ENCODE results near the gene HDAC5.
"Not testable (repeated sequence)": the region's sequence is repeated elsewhere in the genome, so short reads cannot be mapped to it uniquely, and the experiment has no call there.

Gene HDAC5

GRCh38 chr17:44112284-44113280 is 10.9 kb downstream of the HDAC5 start:
- DNase-seq: no peak

- no peak for DNase-seq
Observed at GRCh38 chr17:44111777-44112176, 11.7 kb downstream of the HDAC5 start.

- DNase-seq: peak; percentile 64 to 99 (median 97)
Observed at GRCh38 chr17:44110823-44111633, 12.4 kb downstream of the HDAC5 start.

DNA sequence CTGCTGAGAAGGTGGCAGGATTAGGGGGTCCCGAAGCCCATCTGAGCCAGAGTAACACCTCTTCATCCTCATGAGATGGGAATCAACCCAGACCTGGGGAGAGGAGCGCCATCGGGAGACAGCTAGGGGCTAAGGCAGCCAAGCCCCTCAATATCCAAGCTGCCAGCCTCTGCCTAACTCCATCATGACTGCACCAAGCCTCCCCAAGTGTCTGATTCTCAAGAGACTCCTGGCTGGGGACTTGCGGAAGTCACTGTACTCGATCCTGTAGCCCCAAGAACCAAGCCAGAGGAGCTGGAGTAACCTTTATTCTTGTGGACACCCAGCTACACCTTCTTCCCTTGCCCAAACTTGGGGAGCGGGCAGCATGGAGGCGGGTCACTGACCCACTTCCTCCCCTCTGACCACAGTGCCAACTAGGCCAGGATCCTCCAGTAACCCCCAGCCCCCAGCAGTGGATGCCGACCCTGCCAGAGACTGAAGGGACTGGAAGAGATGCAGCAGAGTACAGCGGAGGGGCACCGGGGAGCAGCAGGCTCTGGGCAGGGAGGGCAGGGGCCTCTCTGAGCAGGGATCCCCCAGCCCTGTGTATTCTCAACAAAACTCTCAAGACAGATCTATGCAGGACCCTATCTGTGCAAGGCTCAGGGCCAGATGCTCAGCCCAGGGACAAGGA is 13.3 kb downstream of the HDAC5 start:
- DNase-seq: no peak

GRCh38 chr17:44109312-44109630 is 14.2 kb downstream of the HDAC5 start:
- no peak for DNase-seq

DNA sequence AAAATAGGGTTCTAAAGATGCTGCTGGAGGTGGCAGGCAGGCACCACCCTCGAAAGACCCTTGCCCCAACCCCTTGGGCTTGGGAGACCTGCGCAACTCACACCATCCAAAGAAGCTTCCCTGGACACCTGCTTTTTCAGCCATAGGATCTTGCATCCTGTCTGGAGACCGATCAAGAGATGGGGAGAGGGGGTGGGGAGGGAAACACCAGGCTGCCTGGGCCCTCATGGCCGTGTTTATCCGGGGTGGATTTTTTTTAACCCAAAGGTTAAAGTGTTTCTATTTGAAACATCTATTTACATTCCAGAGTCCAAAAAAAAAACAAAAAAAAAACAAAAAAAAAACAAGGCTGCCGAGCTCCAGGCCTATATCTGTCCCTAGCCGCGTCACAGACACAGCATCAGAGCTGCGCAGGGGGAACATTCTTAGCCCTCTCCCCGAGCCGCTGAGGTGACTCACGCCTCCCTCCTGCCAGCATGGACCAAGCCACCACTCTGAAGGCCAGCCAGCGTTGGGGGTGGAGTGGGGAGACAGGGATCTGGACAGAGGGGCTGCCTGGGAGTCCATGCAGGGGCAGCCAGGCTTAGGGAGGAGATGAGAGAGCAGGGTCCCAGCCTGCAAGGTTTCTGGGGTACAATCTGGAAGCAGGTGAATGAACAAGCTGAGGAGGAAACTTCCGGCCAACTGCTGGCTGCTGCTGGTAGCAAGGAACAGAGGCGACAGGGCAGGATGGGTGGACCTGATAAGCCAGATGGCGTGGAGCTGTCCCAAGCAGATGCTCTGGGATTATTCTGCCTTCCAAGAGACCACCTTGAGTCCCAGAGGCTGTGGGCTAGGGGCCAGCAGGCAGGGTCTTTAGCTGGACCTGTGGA is 14.8 kb downstream of the HDAC5 start:
- peak in 36 of 58 donors; percentile 15 to 79 (median 34) for DNase-seq

DNA sequence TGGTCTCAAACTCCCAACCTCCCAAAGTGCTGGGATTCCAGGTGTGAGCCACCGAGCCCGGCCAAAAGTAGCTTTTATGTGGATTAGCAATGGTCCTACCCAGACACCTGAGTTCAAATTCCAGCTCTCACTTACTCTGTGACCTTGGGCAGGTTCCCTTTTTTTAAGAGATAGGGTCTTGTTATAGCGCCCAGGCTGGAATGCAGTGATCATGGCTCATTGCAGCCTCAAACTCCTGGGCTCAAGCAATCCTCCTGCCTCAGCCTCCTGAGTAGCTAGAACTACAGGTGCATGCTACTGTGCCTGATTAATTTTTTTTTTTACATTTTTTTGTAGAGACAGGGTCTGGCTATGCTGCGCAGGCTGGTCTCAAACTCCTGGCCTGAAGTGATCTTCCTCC is 16.6 kb downstream of the HDAC5 start:
- DNase-seq: no peak

GRCh38 chr17:44105941-44106340 is 17.5 kb downstream of the HDAC5 start:
- DNase-seq: no peak

DNA sequence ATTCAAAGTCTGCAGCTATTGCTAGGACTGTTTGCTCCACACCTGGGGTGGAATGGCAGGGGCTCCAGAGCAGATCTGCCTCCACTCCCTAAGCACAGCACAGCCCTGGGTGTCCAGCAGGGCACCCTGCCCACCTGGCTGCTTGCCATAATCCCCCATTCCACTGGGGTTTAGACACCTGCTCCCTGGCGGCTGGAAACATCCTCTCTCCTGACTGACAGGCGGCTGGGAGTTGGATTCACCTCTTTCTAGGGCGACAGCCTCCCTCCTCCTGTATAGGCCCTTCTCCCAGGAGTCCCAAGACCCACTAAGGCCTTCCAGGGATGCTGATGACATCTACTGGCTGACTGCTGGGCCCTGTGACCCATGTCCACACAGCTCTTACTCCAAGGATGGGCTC is 18.0 kb downstream of the HDAC5 start:
- DNase-seq: peak in 1 of 58 donors; percentile 13

- no peak for DNase-seq
Observed at GRCh38 chr17:44102849-44103622, 20.4 kb downstream of the HDAC5 start.

GRCh38 chr17:44101858-44102257 is 21.6 kb downstream of the HDAC5 start:
- not testable (repeated sequence) for DNase-seq

DNA sequence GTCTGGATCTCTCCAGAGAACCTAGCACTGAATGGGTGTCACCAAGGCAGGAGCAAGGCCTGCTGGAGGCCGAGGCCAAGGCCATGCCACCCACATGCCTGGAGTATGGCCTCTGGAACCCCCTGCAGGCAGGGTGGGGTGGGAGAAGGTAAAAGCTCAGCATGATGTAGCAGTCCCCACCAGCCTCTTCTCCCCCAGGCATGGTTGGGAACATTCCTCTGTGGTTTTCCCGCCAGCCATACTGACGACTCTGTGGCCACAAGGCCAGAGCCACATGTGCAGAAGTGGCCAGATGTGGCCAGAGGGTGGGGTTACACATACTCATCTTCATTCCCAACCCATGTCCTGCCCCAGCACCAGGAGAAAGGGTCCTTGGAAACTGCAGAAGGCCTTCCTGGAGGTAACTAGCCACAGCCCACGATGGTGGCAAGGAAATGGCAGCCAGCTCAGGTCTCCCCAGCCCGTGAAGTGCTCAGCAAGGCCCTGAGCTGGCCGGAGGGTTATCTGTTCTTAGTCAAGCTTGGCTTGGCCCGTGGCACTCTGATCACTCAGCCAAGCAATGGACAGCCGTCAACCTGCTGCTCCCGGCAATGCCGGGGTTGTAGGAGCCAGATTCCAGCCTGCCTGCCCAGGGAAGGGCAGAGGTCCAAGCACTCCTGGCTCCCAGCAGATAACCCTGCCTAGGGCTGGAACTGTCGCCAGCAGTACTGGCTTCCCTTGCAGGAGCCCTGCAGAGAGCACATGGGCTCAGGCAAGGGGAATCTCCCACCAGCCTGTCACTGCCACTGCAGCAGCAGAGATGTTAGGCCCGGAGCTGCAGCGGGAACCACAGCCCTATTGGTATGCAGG is 26.1 kb downstream of the HDAC5 start:
- peak in 24 of 58 donors; percentile 10 to 65 (median 42) for DNase-seq

DNA sequence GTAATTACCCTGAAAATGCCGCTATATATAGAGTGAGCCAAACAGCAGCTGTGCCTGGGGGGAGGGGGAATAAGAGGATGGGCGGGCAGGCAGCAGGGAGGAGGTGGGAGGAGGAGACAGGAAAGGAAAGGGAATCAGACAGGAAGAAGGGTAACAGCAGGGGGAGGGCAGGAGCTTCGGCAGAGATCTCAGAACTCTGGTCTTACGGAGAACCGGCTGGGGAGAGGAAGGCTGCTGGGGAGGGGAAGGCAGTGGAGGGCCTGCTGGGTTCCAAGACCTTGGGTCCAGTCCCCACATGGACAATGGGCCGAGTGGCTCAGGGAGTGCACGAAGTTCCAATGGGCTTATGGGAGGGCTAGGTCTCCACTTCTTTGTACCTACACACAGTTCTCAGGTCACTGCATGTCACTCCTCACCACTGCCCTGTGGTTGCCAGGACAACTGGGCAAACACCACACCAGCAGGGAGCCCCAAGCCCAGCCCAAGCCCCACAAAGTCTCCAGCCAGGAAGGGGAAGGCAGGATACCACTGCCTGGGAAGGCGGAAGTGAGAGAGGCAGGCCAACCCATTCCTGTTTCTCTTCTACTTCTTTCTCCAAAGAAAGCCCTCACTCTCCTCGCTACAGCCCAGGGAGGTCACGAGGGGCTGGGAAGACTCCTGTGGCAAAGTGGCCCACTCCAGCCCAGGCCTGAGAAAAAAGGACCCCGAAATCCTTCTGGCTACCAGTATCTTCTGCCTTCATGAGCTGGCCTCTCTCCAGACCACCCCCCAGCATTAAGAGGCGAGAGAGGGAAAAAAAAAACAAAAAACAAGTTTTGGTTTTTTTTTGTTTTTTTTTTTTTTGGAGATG is 27.6 kb downstream of the HDAC5 start:
- peak in 53 of 58 donors; percentile 14 to 83 (median 58) for DNase-seq

DNA sequence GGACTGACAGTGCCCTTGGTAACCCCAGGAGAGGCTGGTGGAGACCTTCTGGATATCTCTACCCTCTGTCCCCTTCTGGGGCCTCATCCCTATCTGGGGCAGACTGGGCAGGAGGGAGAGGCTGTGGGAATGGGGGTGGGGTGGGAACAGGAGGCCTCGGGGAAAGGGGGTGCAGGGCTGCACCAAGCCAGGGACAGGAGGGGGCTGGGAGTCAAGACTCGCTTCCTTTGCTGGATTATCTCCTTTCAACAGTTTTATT is 28.1 kb downstream of the HDAC5 start:
- no peak for DNase-seq

GRCh38 chr17:44094701-44095387 is 28.6 kb downstream of the HDAC5 start:
- no peak for DNase-seq

GRCh38 chr17:44093231-44093900 is 30.1 kb downstream of the HDAC5 start:
- no peak for DNase-seq

DNA sequence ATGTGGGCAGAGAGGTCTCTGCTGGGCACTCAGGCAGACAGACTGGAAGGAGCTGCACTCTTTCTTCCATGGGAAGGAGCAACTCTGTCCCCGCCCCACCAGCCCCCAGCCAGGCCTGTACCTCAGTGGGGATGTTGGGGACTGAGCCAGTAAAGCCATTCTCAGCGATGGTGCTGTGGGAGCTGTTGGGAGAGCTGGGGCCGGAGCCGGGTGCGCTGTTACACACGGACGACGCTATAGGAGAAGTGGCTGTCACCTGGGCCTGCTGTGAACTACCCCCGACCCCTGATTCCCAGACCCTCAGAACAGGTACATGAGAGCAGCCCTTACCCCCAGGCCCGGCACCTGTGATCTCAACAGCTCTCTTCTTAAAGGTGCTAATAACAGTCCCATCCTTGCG is 31.4 kb downstream of the HDAC5 start:
- DNase-seq: no peak

All from anterior cingulate cortex (tissue), 58 donors.